Activated T-helper 1 cell treated with Interleukin-2 at 50 U/mL for 16 hours (primary cell): ENCODE results near the gene FAM174C.

Experiments
- DNase-seq: peaks from one replicate; pipeline ENCODE4 v3.0.0-alpha.2; 2020; ENCODE audit warnings: low read depth

The FAM174C gene

GRCh38 chr19:1321539-1321938, 46.2 kb downstream of the FAM174C start:
- DNase-seq: no peak

- no peak for DNase-seq
Observed at GRCh38 chr19:1322198-1322981, 47.1 kb downstream of the FAM174C start.

- DNase-seq: no peak
Observed at GRCh38 chr19:1324249-1324805, 49.0 kb downstream of the FAM174C start.

- DNase-seq: no peak
Observed at GRCh38 chr19:1324806-1325567, 49.7 kb downstream of the FAM174C start.

GRCh38 chr19:1325568-1326294, 50.4 kb downstream of the FAM174C start:
- no peak for DNase-seq

GRCh38 chr19:1327125-1327524, 51.8 kb downstream of the FAM174C start:
- no peak for DNase-seq
